Activated naive CD8-positive, alpha-beta T cell treated with anti-CD3 and anti-CD28 coated beads, Interleukin-2, amount 10 ng/mL, durations not matched to agents 7 days and 5 days (primary cell): ENCODE results near the gene CLPSL1. TPM values are rescaled to one million over a fixed set of nuclear protein-coding genes. Genes with fewer than 3 reads are reported as not detected.

ENCODE experiments used
- ATAC-seq: fragments of 150-1000 bp; cut with Tn5 transposase; one replicate; pipeline ENCODE4 v1.10.0; 2021; ENCODE audit warnings: low read depth, moderate library complexity
- POLR2A ChIA-PET: fragments of 350-600 bp; sonication (Branson Sonifier 250); formaldehyde crosslinking; loops from one replicate; lab custom pipeline; 2021; ENCODE audit warnings: antibody characterized with exemption; lab: Charles Lee
- DNase-seq: peaks from one replicate; pipeline ENCODE4 v3.0.0; 2021
- H3K27ac Mint-ChIP-seq: one replicate; pipeline ENCODE4 v1.8.0; 2022; ENCODE audit warnings: mild to moderate bottlenecking, mixed read lengths
- H3K27me3 Mint-ChIP-seq: one replicate; pipeline ENCODE4 v1.8.0; 2022; ENCODE audit warnings: mild to moderate bottlenecking, moderate library complexity, mixed read lengths
- H3K36me3 Mint-ChIP-seq: one replicate; pipeline ENCODE4 v1.8.0; 2021; ENCODE audit warnings: mild to moderate bottlenecking, mixed read lengths
- H3K4me1 Mint-ChIP-seq: one replicate; pipeline ENCODE4 v1.8.0; 2021; ENCODE audit warnings: mixed read lengths
- H3K4me3 Mint-ChIP-seq: one replicate; pipeline ENCODE4 v1.8.0; 2022; ENCODE audit warnings: mild to moderate bottlenecking, moderate library complexity, mixed read lengths
- H3K9me3 Mint-ChIP-seq: one replicate; pipeline ENCODE4 v1.8.0; 2021; ENCODE audit warnings: mixed read lengths
- total RNA-seq, 2 experiments: library from RNA; stranded (reverse); gene quantifications; one replicate each; pipeline ENCODE4 v1.2.3, GENCODE V29; 2021

CLPSL1 gene
- total RNA-seq, 2 experiments from 2014 or later: not detected

DNA sequence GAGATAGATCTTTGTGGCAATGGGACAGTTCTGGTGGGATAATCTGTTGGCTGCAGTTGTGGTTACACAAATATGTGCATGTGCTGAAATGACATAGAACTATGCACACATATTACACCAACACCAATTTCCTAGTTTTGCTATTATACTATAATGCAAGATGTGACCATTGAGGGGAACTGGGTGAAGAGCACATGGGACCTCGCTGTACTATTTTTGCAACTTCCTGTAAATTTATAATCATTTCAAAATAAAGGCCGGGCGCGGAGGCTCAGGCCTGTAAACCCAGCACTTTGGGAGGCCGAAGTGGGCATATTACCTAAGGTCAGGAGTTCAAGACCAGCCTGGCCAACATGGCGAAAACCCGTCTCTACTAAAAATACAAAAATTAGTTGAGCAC is 35.3 kb upstream of the CLPSL1 start:
- Mint-ChIP-seq H3K9me3 (peaks cover 1% of the 10 kb centered on the region), H3K4me3 (no peak overlapping the region), H3K4me1 (peaks cover 1% of the 10 kb centered on the region), H3K27me3 (peaks cover 2% of the 10 kb centered on the region), H3K27ac (no peak overlapping the region), H3K36me3 (no peaks in the 10 kb centered on the region)
- ATAC-seq (no peak), DNase-seq (no peak)
- POLR2A ChIA-PET: no interaction called here

DNA sequence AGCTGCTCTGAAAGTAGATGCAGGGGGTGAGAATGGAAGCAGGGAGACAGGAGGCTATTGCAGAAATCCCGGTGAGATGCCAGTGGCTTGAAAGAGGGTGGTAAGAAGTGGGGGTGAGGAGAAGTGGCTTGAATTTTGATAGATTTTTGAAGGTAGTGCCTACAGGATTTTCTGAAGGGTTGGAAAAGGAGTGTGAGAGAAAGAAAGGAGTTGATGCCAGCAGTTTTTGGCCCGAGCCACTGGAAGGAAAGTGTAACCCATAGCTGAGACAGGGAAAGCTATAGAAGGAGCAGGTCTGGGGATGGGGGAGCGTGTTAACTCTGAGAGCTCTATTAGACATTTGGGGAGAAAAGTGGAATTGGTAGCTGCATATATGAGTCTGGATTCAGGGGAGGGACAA is 34.3 kb upstream of the CLPSL1 start:
- POLR2A ChIA-PET: no interaction called here
- ATAC-seq: no peak
- no peak for DNase-seq
- Mint-ChIP-seq H3K27ac (no peak overlapping the region), H3K9me3 (peaks cover 1% of the 10 kb centered on the region), H3K27me3 (peaks cover 2% of the 10 kb centered on the region), H3K4me3 (no peak overlapping the region), H3K36me3 (no peaks in the 10 kb centered on the region), H3K4me1 (peaks cover 1% of the 10 kb centered on the region)

- Mint-ChIP-seq H3K27me3 (peaks cover 2% of the 10 kb centered on the region), H3K27ac (no peak overlapping the region), H3K4me1 (no peaks in the 10 kb centered on the region), H3K9me3 (peaks cover 1% of the 10 kb centered on the region), H3K4me3 (no peak overlapping the region), H3K36me3 (no peaks in the 10 kb centered on the region)
- POLR2A ChIA-PET: no interaction called here
- no peak for DNase-seq
- no peak for ATAC-seq
These were observed 32.9 kb upstream of the CLPSL1 start for GRCh38 chr6:35747877-35748276.

- Mint-ChIP-seq H3K4me1 (peaks cover 4% of the 10 kb centered on the region), H3K4me3 (no peak overlapping the region), H3K27ac (no peak overlapping the region), H3K27me3 (peaks cover 2% of the 10 kb centered on the region), H3K9me3 (peaks cover 1% of the 10 kb centered on the region), H3K36me3 (no peaks in the 10 kb centered on the region)
- ATAC-seq (no peak), DNase-seq (no peak)
- POLR2A ChIA-PET: no interaction called here
These were observed 30.3 kb upstream of the CLPSL1 start for GRCh38 chr6:35750557-35750956.

DNA sequence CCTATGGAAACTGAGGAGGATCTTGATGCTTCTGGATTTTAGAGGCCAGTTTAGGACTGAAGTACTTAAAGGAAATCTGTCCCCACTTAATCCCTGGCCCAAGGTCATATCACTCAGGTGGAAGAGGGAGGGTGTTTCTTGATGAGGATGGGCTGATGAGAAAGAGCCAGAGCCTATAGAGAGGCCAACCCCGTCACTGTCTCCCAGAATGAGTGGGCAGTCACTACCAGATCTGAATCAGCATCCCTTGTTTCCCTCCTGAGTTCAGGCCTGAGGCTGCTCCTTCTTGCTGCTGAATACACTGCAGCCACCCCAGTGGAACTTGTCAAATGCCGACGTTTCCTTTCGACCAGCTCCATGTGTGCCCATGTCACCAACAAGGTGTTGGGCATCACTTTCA is 29.2 kb upstream of the CLPSL1 start:
- no peaks in the 10 kb centered on the region for H3K36me3 Mint-ChIP-seq
- ATAC-seq (no peak), DNase-seq (no peak)
- H3K27ac Mint-ChIP-seq: no peak overlapping the region
- H3K9me3 Mint-ChIP-seq: peaks cover 1% of the 10 kb centered on the region
- POLR2A ChIA-PET: no interaction called here
- peaks cover 4% of the 10 kb centered on the region for H3K4me1 Mint-ChIP-seq
- H3K4me3 Mint-ChIP-seq: no peak overlapping the region
- peaks cover 2% of the 10 kb centered on the region for H3K27me3 Mint-ChIP-seq

DNA sequence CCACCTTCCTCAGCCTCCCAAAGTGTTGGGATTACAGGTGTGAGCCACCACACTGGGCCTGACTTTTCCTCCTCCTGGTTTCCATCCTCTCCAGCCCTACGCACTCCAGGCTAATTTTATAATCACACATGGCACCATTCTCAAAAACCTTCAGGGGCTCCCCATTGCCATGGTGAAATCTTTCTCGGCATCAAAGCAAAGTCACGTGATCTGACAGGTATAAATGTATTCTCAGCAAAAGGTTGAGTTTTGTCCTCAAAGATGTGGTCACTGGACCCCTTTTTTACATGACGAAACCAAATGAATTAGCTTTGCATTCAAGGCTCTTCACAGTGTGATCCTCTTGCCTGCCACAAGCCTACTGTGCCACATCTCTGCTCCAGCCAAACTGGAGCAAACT is 28.5 kb upstream of the CLPSL1 start:
- POLR2A ChIA-PET: no interaction called here
- ATAC-seq (no peak), DNase-seq (no peak)
- Mint-ChIP-seq H3K4me1 (peaks cover 4% of the 10 kb centered on the region), H3K27ac (no peak overlapping the region), H3K27me3 (peaks cover 3% of the 10 kb centered on the region), H3K9me3 (no peaks in the 10 kb centered on the region), H3K36me3 (no peaks in the 10 kb centered on the region), H3K4me3 (no peak overlapping the region)

GRCh38 chr6:35754452-35755277 is 26.2 kb upstream of the CLPSL1 start:
- H3K27me3 Mint-ChIP-seq: peaks cover 4% of the 10 kb centered on the region
- H3K36me3 Mint-ChIP-seq: no peaks in the 10 kb centered on the region
- no peak for ATAC-seq
- H3K4me1 Mint-ChIP-seq: peaks cover 4% of the 10 kb centered on the region
- H3K4me3 Mint-ChIP-seq: no peak overlapping the region
- no peak overlapping the region for H3K27ac Mint-ChIP-seq
- no peak for DNase-seq
- no peaks in the 10 kb centered on the region for H3K9me3 Mint-ChIP-seq
- POLR2A ChIA-PET: no interaction called here

DNA sequence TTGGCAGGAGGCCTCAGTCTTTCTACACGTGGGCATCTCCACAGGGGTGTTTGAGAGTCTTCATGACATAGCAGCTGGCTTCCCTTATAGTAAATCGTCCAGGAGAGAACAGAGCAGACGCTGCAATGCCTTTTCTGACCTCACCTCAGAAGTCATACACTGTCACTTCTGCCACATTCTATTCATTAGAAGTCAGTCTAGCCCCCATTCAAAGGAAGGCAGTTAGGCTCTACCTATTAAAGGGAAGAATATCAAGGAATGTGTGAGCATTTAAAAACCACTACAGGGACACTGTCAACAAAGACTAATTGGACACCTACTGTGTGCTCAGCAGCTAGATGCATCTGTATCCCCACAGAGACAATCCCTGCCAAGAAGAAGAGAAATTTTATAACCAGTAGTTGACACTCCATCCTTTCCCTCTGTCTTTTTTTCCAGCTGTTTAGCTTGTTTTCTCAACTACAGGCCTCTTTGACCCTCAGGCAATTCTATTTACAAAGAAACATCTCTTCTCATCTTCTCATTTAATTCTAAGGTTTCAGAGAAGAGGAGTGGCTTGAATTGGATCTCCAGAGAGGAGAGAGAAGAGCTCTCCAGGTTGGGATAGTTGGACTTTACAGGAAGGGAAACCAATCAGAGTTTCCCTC is 25.4 kb upstream of the CLPSL1 start:
- no peak overlapping the region for H3K27ac Mint-ChIP-seq
- H3K36me3 Mint-ChIP-seq: no peaks in the 10 kb centered on the region
- peaks cover 7% of the 10 kb centered on the region for H3K27me3 Mint-ChIP-seq
- DNase-seq (no peak), ATAC-seq (no peak)
- no peak overlapping the region for H3K4me3 Mint-ChIP-seq
- H3K4me1 Mint-ChIP-seq: peaks cover 4% of the 10 kb centered on the region
- POLR2A ChIA-PET: no interaction called here
- no peaks in the 10 kb centered on the region for H3K9me3 Mint-ChIP-seq

DNA sequence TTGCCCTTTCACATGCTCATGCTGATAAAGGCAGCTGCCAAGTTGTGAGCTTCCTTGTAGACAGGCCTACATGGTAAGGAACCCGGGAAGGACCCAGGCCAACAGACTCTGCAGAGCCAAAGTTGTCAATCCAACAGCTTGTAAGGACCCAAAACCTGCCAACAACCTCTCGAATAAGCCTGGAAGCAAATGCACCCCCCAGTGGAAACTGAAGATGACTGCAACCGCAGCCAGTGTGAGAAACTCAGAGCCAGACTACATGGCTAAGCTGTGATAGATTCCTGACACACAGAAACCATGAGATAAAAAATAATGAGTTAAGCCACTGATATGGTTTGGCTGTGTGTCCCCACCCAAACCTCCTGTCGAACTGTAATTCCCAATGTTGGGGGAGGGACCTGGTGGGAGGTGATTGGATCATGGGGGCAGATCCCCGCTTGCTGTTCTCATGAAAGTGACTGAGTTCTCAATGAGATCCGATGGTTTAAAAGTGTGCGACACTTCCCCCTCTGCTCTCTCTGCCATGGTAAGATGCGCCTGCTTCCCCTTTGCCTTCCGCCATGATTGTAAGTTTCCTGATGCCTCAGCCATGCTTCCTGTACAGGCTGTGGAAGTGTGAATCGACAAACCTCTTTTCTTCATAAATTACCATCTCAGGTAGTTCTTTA is 23.2 kb upstream of the CLPSL1 start:
- peaks cover 4% of the 10 kb centered on the region for H3K4me1 Mint-ChIP-seq
- POLR2A ChIA-PET: no interaction called here
- H3K27ac Mint-ChIP-seq: no peak overlapping the region
- no peak for ATAC-seq
- no peaks in the 10 kb centered on the region for H3K36me3 Mint-ChIP-seq
- no peak for DNase-seq
- peaks cover 27% of the 10 kb centered on the region for H3K27me3 Mint-ChIP-seq
- H3K9me3 Mint-ChIP-seq: no peaks in the 10 kb centered on the region
- H3K4me3 Mint-ChIP-seq: no peak overlapping the region

GRCh38 chr6:35759426-35759825 is 21.4 kb upstream of the CLPSL1 start:
- no peaks in the 10 kb centered on the region for H3K36me3 Mint-ChIP-seq
- H3K27ac Mint-ChIP-seq: no peak overlapping the region
- peaks cover 45% of the 10 kb centered on the region for H3K27me3 Mint-ChIP-seq
- ATAC-seq (no peak), DNase-seq (no peak)
- H3K9me3 Mint-ChIP-seq: no peaks in the 10 kb centered on the region
- H3K4me3 Mint-ChIP-seq: no peak overlapping the region
- peaks cover 6% of the 10 kb centered on the region for H3K4me1 Mint-ChIP-seq
- POLR2A ChIA-PET: no interaction called here

DNA sequence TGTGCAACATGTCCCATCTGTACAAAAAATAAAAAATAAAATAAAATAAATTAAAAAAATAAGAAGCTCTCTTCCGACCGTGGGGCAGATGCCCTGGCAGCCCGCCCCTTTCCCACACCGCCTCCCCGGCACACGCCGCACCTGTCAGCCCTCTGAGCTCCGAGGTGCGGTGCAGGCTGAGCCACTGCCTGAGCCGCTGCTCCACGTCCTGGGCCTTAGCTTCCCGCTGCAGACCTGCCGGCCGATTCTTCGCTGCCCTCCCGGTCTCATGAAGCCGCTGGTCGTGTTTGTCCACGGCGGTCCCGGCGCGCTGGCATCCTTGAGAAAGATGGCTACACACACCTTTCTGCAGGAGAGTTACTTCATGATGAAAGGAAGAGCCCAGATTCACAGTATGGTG is 15.1 kb upstream of the CLPSL1 start:
- H3K4me1 Mint-ChIP-seq: peaks cover 2% of the 10 kb centered on the region
- peaks cover 58% of the 10 kb centered on the region for H3K27me3 Mint-ChIP-seq
- H3K36me3 Mint-ChIP-seq: no peaks in the 10 kb centered on the region
- ATAC-seq: no peak
- no peak for DNase-seq
- no peak overlapping the region for H3K4me3 Mint-ChIP-seq
- H3K27ac Mint-ChIP-seq: no peak overlapping the region
- POLR2A ChIA-PET: no interaction called here
- no peaks in the 10 kb centered on the region for H3K9me3 Mint-ChIP-seq

- DNase-seq (no peak), ATAC-seq (no peak)
- H3K4me3 Mint-ChIP-seq: no peak overlapping the region
- H3K36me3 Mint-ChIP-seq: no peaks in the 10 kb centered on the region
- H3K9me3 Mint-ChIP-seq: no peaks in the 10 kb centered on the region
- POLR2A ChIA-PET: no interaction called here
- H3K4me1 Mint-ChIP-seq: peaks cover 3% of the 10 kb centered on the region
- no peak overlapping the region for H3K27ac Mint-ChIP-seq
- H3K27me3 Mint-ChIP-seq: peaks cover 25% of the 10 kb centered on the region
These were observed 11.6 kb upstream of the CLPSL1 start for GRCh38 chr6:35769211-35769610.

GRCh38 chr6:35771343-35771627 is 9.5 kb upstream of the CLPSL1 start:
- H3K4me3 Mint-ChIP-seq: no peak overlapping the region
- H3K27ac Mint-ChIP-seq: no peak overlapping the region
- H3K4me1 Mint-ChIP-seq: peaks cover 3% of the 10 kb centered on the region
- H3K9me3 Mint-ChIP-seq: no peaks in the 10 kb centered on the region
- H3K27me3 Mint-ChIP-seq: peaks cover 23% of the 10 kb centered on the region
- POLR2A ChIA-PET: no interaction called here
- DNase-seq: no peak
- no peaks in the 10 kb centered on the region for H3K36me3 Mint-ChIP-seq
- ATAC-seq: no peak
